NCI-H82 treated with DMSO at 0.1 percent for 48 hours (cell line): Measurements from ENCODE around the gene AKAP11.

Source experiments
- DNase-seq: peaks from one replicate; lab custom pipeline; 2025; ENCODE audit not compliant: unreplicated experiment; lab: John Stamatoyannopoulos, UW

Gene AKAP11

DNA sequence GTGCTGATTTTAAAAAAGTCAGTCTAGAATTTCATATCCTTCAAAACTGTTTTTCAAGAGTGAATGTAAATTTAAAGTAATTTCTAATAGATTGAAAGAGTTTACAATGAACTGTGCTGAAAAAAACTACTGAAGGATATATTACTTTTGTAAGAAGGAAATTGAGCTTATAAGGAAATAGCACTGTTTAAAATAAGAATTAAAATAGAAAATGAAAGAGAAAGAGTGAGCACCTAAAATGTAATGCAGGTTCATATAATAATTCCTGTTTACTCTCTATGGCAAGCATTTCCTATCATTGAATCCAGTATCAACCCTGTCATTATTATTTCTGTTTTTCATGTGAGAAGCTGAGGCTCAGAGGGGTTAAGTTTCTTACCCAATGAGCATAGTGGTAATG is 57.3 kb downstream of the AKAP11 start:
- no peak for DNase-seq

DNA sequence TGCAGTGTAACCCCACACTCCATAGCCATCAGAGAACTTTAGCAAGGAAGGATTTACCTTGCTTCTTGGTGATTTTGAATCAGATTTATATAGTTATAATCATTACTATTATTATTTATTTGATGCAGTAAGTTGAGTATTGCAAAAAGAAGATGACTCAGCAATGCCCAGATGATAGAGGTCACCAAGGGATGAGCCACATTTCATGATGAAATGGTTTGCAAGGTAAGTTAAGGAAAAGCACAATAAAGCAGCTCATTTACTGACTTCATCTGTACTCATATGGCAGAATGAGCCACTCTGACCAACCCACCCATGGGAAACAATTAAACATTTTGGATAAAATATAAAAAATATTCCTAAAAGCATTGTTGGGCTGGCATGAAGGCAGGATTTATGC is 59.1 kb downstream of the AKAP11 start:
- no peak for DNase-seq

- no peak for DNase-seq
Measured at GRCh38 chr13:42333613-42334328, 61.8 kb downstream of the AKAP11 start.

DNA sequence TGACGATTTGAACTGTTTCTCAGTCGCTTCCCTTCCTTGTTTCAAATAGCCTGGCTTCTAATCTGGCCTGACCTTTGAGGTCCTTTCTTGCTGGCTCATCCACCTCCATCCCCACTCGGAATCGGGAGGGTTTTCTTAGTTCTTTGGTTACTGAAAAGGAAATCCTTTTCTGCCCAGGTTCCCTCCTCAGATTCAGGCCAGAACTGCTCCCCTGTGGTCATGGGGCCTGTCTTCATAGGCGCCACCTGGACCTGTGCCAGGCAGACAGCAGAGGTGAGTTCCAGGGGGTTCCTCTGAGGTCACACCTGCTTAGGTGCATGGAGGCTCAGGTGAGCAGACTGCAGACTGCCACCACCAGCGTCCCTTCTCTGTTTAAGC is 62.4 kb downstream of the AKAP11 start:
- no peak for DNase-seq

DNA sequence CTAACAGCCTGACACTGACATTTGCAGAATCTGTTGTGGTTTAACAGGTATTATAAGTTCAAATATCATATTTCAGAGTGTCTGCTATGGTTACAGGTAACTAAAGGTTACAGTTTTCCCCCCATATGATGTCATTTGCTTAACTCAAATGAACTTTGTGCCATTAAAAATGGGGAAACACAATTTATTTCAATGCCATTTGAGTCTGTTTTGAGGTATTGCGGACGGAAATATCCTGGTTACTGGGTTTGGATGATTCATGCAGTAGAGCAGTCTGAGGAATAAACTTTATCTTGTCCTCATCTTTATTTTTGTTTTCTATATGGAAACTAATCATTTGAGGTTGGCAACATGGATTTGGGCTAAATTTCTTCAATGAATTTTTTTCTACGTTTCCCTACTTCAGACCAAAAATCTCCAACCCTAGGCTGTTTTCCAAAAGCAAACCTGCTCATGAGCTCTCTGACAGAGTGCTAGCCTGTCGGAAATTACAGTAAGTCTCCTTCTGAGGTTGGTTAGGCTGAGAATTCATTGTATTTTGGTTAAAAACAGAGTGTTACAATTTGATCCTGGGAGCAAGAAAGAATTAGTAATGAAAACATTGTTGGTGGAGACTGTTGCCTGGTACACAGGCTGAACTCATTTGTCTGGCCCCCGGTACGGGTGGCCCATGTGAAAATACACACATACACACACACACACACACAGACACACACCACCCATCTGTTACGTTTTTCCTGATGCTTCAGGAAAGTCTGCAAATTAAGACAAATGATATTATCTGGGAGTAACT is 66.1 kb downstream of the AKAP11 start:
- DNase-seq = no peak

- DNase-seq = no peak
Measured at GRCh38 chr13:42345367-42345766, 73.4 kb downstream of the AKAP11 start.

GRCh38 chr13:42348576-42348975 is 76.6 kb downstream of the AKAP11 start:
- DNase-seq = no peak

DNA sequence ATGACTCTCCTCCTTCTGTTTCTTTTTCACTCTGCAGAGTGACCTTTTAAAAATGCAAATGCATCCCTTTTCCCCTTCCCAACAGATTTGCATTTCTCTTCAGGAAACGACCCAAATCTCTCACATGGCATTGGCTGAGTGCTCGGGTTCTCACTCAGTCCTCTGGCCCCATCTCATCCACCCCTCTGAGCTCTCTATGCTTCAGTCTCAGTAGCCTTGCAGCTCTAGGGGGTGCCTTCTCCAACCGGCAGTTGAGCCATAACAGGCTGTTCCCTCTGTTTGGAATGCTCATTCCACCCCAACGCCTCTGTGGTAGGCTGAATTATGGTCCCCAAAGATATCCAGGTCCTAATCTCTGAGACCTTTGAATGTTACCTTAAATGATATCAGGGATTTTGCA is 78.2 kb downstream of the AKAP11 start:
- no peak for DNase-seq

- no peak for DNase-seq
Measured at GRCh38 chr13:42354241-42355091, 82.5 kb downstream of the AKAP11 start.

DNA sequence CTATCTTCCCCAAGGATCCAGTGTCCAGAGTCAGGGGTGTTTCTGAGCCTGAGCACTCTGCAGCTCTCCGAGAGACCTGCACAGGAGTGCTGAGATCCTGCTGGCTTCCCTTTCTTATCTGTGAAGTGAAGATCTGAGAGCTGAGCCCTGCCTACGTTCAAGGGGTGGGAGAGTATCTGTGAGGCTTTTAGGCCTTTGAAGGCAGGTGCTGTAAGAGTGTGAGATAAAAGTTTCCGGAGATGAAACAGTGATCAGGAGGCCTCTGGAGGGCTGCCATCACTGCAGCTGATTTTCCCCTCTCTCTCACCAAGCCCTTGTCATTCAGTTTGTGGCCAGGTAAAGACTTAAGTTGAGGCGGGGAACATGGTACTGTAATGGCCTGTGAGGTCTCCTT is 83.1 kb downstream of the AKAP11 start:
- no peak for DNase-seq

DNA sequence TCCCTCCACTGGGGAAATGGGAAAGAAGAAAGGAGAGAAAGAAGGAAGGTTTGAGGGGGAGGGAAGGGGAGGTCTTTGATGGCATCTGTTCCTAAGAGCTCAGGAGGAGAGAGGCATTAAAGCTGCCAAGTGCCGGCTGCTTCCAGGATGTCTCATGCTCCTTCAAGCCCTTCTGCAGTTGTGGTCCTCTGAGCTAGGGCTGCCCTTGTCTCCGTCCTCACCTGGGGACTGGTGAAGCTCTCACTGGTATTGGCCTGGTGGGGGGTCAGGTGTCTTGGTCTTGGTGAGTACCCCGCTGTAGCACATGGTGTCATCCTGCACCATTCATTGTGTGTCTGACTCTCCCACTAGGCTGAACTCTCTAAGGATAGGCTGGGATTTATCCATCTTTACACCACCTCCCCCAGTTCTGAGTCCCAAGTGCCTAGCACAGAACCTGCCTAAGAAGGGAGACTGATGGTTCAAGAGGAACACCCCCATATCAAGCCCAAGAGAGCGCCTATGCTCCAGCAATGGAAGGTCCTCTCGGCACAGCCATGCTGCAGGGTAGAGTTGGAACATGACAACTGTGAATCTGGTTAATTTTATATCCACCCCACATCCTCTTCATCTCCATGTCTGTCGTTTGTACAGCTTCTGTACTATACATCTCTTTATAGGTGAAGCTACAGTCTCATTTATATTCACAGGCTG is 83.7 kb downstream of the AKAP11 start:
- DNase-seq = no peak

- no peak for DNase-seq
Measured at GRCh38 chr13:42356184-42356575, 84.2 kb downstream of the AKAP11 start.

DNA sequence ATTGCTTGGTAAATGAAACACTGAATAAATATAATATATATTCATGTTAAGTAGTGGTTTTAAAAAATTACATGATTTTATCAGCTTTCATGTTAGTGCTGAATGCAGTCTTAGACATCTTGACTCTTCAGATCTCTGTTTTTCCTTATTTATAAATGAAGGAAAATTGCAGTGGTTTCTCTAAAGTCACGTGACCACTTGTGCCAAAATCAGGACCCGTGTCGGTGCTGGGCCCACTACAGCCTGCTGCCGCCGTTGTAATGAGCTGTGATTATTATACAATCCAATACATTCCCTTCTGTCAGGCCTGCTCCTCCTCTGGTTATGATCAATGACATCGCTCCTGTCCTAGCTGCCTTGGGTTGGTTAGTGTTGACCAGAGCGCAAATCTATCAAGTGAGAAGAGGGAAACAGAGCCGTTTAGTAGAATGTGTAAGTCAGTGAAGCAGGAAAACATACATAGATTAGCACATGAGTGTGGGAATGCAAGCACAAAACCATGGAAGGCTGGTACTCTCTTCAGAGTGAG is 88.2 kb downstream of the AKAP11 start:
- no peak for DNase-seq

DNA sequence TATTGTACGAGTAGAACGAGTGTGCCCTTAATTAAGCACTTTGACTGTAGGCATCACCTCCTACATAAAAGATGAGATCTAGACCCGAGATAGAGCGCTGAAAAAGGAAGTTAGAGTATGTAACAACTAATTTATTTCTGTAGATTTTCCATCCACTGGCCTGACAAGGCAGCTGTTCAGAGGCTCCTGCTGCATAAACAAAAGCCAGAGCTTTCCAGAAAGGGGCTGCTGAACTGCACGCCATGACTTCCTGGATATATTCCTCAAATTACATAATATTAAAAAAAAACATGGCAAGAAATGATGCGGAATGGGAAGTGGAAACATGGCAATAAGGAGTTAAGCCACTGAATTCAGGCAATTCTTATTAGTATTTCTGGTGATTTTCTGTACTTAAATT is 89.7 kb downstream of the AKAP11 start:
- DNase-seq = no peak

DNA sequence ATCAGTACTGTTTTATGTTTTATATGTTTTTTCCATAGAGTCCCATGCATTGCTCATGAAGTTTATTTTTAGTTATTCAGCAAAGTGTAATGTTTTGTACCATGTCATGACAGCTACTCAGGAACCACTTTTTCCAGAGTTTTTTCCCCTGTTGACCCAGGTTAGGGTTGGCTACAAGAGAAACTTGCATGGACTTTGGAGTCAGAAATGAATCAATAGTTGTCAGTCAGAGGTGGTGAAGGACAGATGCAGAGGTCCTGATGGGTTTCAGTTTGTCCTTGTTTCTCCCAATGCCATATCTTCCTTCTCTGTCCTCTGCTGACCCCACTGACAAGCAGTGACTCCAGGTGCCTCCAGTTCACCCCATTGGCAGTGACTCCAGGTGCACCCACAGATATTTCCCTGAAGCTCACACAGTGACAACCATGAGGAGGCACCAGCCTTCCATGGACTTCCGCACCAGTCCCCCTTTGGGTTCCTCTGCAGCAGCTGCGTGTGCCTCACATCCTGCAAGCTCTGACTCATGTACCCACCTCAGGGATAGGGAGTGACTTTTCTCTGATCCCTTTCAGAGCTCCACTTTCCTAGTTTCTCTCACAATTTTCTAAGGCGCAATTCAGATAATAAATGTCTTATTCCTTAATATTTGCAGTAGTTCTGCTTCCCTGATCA is 92.1 kb downstream of the AKAP11 start:
- DNase-seq = no peak

DNA sequence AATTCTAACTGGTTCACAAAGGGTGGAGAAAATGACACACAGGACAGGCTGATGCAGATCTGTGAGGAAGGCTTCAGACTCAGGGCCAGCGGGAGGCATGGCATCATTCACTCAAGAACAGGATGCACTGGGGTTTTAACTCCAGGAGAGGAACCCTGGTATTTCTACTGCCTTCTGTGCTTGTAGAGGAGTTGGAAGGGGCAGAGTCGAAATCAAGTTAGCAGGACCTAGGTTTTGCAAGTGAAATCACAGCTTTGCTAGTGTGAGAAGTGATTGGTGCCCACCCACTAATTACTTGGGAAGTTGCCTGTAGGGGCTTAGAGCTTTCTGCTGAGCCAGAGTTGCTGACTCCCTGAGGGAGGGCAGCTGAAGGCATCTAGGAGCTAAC is 92.7 kb downstream of the AKAP11 start:
- DNase-seq = no peak

- no peak for DNase-seq
Measured at GRCh38 chr13:42367831-42368230, 95.9 kb downstream of the AKAP11 start.

DNA sequence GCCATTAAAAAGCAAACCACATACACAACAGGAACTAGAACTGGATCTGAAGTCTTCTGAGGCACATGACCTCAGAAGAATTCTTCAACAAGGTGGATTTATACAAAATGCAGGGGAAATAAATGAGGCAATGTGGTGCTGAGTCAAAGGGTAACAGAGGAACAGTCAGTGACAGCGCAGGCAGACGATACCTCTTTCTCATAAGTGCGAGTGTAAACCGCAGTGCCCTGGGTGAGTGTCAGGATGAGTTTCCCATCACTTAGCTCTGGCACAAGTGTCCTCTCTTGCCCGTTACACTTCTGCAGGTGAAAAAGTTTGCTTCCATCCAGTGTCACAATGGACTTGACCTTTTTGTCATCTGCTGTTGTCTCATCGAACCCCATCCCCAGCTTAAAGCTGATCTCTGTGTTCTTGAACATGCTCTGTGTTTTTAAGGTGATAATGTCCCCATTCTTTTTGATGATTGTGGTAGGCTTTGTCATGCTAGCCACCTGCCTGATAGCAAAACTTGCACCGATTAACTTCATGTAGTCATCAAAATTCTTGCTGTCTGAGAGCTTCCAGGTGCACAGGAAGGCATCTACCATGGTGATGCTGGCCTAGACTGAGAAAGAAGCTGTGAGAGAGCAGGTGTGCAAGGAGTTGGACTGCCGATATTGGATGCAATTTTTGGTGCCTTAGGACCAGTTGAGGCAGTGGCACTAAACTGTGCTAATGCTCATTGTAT is 97.3 kb downstream of the AKAP11 start:
- no peak for DNase-seq

DNA sequence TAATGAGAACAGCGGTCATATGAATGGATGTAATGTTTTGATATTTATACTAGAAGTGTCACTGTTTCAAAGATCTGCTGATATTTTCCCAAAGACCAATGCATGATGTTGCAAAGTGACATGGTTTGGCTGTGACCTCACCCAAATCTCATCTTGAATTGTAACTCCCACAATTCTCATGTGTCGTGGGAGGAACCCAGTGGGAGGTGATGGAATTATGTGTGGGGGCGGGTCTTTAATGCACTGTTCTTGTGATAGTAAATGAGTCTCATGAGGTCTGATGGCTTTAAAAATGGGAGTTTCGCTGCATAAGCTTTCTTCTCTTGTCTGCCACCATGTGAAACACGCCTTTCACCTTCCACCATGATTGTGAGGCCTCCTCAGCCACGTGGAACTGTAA is 98.3 kb downstream of the AKAP11 start:
- DNase-seq = no peak
